HFFc6 (cell line): ENCODE measurements around the gene NHLRC4. TPM values are rescaled to one million over a fixed set of nuclear protein-coding genes. Genes with fewer than 3 reads are reported as not detected.

Experiments
- DNase-seq: peaks from one replicate; pipeline ENCODE4 v3.0.0-alpha.2; 2018
- H3K27ac Mint-ChIP-seq: 2 replicates; pipeline ENCODE4 v1.8.0; 2020; ENCODE audit warnings: mild to moderate bottlenecking, mixed read lengths
- H3K27me3 Mint-ChIP-seq: 2 replicates; pipeline ENCODE4 v1.8.0; 2021; ENCODE audit warnings: mild to moderate bottlenecking, moderate library complexity, mixed read lengths; ENCODE audit not compliant: insufficient read depth
- H3K36me3 Mint-ChIP-seq: 2 replicates; pipeline ENCODE4 v1.8.0; 2021; ENCODE audit warnings: low read depth, mixed read lengths
- H3K4me1 Mint-ChIP-seq: 2 replicates; pipeline ENCODE4 v1.8.0; 2020; ENCODE audit warnings: low read depth, mixed read lengths
- H3K4me3 Mint-ChIP-seq: 2 replicates; pipeline ENCODE4 v1.8.0; 2020; ENCODE audit warnings: mild to moderate bottlenecking, moderate library complexity, mixed read lengths
- H3K9me3 Mint-ChIP-seq: 2 replicates; pipeline ENCODE4 v1.8.0; 2020; ENCODE audit warnings: mild to moderate bottlenecking, mixed read lengths
- CTCF ChIP-seq: fragments of 200-600 bp; sonication (generic); IDR thresholded peaks from 2 replicates; pipeline ENCODE4 v1.5.0; 2021; ENCODE audit warnings: antibody characterized with exemption, mild to moderate bottlenecking
- total RNA-seq, 6 experiments: library from RNA; stranded (reverse); fragmentation: NEBNext Ultra II Directional; extraction: Animal tissue kit (Norgen Biotek cat#: 25700); gene quantifications; 2 replicates in 1 of 6; 3 replicates in 5 of 6; pipeline ENCODE4 v1.2.3, GENCODE V29; 2021

Gene NHLRC4
- total RNA-seq, 6 experiments from 2014 or later, result 0.24 to 0.58 (median 0.28) TPM; not detected in 1

GRCh38 chr16:565419-566330, 1.1 kb upstream of the NHLRC4 start:
- DNase-seq, result no peak
- TF ChIP-seq CTCF, result no peak
- no peak overlapping the region for H3K4me3 Mint-ChIP-seq
- H3K9me3 Mint-ChIP-seq, result no peaks in the 10 kb centered on the region
- H3K4me1 Mint-ChIP-seq, result peaks cover 10% of the 10 kb centered on the region
- H3K27me3 Mint-ChIP-seq, result peaks cover 3% of the 10 kb centered on the region
- no peaks in the 10 kb centered on the region for H3K36me3 Mint-ChIP-seq
- H3K27ac Mint-ChIP-seq, result no peak overlapping the region

- Mint-ChIP-seq H3K27ac (no peak overlapping the region), H3K27me3 (peaks cover 5% of the 10 kb centered on the region), H3K4me1 (peaks cover 23% of the 10 kb centered on the region), H3K36me3 (no peaks in the 10 kb centered on the region), H3K4me3 (no peak overlapping the region), H3K9me3 (no peaks in the 10 kb centered on the region)
- no peak for TF ChIP-seq CTCF
- DNase-seq, result no peak
These were observed 810 bp downstream of the NHLRC4 start for GRCh38 chr16:567373-568256.

GRCh38 chr16:568401-569258, 1.8 kb downstream of the NHLRC4 start:
- no peak for TF ChIP-seq CTCF
- Mint-ChIP-seq H3K4me1 (peaks cover 23% of the 10 kb centered on the region), H3K9me3 (no peaks in the 10 kb centered on the region), H3K27me3 (peaks cover 5% of the 10 kb centered on the region), H3K4me3 (peak overlapping the region; percentile 86), H3K36me3 (no peaks in the 10 kb centered on the region), H3K27ac (peak overlapping the region; percentile 79; the same call in 1 of the 2 replicates)
- DNase-seq, result no peak

GRCh38 chr16:569445-570254, 2.8 kb downstream of the NHLRC4 start, which contains the start of gene PIGQ:
Gene PIGQ, plus strand, starts transcription at chr16:569968. Its CDS starts 4,107 bp downstream, at chr16:574075.
- peaks cover 5% of the 10 kb centered on the region for H3K27me3 Mint-ChIP-seq
- H3K36me3 Mint-ChIP-seq, result no peaks in the 10 kb centered on the region
- DNase-seq, result no peak
- no peaks in the 10 kb centered on the region for H3K9me3 Mint-ChIP-seq
- H3K27ac Mint-ChIP-seq, result peak within 1 kb of the TSS; percentile 79
- TF ChIP-seq CTCF, result no peak
- H3K4me1 Mint-ChIP-seq, result peaks cover 23% of the 10 kb centered on the region
- peak within 1 kb of the TSS; percentile 91 for H3K4me3 Mint-ChIP-seq
